HG03135 (cell line): ENCODE measurements around the gene SNX30.

Experiments
- ATAC-seq: cut with Tn5 transposase; IDR thresholded peaks from one replicate; pipeline ENCODE4 v1.9.1; 2021; ENCODE audit warnings: mild to moderate bottlenecking, moderate library complexity; ENCODE audit not compliant: unreplicated experiment

Gene SNX30

DNA sequence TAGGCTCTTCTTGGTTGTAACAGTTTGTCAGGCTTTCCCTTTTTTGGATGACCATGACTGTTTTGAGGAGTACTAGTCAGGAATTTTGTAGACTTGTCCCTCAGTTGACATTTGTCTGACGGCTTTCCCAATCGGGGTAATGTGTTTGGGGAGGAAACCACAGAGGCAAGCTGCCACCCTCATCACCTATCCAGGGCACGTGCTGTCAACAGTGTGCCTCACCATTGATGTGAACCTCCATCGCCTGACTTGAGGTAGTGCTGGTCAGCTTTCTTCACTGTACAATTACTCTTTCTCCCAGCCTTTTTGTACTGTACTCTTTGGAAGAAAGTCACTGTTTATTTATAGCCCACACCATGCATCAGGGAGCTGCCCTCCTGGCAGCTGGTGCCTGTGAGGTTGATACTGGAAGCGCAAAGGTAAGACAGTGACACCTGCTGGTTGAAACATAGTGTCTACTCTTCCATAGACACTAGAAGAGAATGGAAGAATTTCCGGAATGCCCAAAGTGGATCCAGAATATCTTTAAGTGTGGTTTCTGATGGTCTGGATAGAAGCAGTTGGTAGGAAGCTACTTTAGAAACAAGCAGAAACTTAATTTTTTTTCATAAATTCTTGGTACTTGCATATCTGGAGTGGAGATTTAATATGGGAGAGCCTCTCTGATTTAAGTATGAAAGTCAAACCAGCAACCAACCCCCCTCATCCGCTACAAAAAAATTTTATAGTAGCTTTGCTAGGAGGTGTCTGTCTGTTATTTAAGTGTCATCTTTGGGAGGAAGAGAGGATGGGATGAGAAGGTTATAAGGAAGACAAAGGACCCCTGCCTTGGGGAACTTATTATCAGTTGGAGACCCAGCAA is 69.3 kb downstream of the SNX30 start:
- no peak for ATAC-seq

GRCh38 chr9:112820881-112821280 is 70.3 kb downstream of the SNX30 start:
- ATAC-seq = no peak

- ATAC-seq = no peak
These were observed 72.1 kb downstream of the SNX30 start for GRCh38 chr9:112822618-112823017.

GRCh38 chr9:112823257-112823656 is 72.7 kb downstream of the SNX30 start:
- no peak for ATAC-seq

- ATAC-seq = no peak
These were observed 80.8 kb downstream of the SNX30 start for GRCh38 chr9:112831281-112831851.

DNA sequence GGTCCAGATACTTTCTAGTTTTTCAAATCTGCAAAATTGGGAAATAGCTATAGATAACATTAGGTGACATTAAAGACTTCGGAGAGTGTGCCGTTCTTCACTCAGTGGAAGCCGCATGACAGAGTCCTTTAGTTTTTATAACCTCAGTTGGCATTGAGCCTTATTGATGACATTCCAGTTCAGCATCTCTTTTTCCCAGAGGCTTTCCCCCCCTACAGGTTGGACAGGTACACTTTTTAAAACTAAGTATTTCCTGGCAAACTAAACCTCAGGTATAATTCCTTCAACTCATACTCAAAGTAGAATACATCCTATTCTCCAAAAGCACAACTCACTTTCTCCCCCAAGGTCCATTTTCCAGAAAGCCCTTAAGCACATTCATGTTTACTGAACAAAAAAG is 81.4 kb downstream of the SNX30 start:
- ATAC-seq = no peak

DNA sequence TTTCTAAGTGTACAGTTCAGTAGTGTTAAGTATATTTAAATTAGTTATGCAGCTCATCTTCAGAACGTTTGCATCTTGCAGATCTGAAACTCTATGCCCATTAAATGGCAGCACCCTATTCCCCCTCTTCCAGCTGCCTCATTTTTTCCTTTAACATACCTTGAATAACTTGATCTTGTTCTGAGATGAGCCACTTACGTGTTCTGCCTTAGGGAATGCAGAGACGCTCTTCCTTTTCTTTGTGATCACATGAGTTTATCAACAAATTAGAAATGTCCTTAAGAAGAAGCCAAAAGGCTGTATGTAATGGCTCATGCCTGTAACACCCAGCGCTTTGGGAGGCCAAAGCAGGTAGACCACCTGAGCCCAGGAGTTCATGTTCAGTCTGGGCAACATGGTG is 82.5 kb downstream of the SNX30 start:
- no peak for ATAC-seq

- no peak for ATAC-seq
These were observed 85.8 kb downstream of the SNX30 start for GRCh38 chr9:112836394-112836793.

DNA sequence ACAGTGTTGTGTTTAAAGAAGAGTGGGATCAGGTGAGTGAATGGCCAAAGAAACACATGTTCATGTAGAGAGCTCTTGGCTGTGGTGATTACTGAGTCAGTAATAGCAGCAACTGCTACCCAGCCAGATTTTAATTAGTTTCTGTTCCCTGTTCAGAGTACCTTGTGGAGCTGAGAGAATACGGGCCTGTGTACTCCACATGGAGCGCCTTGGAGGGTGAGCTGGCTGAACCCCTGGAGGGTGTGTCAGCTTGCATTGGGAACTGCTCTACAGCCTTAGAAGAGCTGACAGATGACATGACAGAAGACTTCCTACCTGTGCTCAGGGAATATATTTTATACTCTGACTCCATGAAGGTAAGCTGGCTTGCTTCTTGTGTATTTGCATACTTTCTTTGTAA is 87.8 kb downstream of the SNX30 start:
- ATAC-seq = no peak

DNA sequence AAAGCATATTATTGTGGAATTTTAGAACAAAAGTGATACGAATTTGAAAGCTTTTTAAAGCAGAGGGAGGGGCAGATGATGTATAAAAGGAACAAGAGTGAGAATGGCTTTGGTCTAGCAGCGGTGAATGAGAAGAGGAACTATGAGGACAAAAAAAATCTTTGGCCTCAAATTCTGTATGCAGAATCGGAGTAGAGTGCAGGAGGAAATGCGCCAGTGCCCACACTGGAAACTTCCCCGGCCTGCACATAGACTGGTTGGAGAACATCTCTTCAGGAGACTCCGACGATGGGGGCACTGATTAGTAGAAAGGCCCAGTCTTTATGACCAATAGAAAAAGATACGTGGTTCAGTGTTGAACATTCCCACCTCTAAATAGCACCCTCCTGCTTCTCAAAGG is 88.8 kb downstream of the SNX30 start:
- ATAC-seq = no peak

DNA sequence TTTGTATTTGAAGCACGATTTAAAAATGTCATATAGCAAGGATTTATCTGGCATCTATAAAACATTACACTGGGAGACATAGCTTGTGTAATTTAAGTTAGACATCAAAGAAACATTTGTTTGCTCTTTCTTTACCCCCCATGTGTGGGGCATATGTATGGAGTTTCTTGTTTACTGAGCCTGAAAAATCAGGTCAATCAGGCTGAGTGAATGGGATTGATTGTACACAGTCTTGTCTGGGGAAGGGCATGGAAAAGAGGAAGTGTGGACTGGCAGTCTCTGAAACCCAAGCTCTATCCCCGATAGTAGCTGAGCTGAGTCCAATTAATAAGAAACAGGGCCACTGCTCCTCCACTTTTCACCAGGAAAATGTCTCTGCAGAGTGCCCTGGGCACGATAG is 90.7 kb downstream of the SNX30 start:
- no peak for ATAC-seq

DNA sequence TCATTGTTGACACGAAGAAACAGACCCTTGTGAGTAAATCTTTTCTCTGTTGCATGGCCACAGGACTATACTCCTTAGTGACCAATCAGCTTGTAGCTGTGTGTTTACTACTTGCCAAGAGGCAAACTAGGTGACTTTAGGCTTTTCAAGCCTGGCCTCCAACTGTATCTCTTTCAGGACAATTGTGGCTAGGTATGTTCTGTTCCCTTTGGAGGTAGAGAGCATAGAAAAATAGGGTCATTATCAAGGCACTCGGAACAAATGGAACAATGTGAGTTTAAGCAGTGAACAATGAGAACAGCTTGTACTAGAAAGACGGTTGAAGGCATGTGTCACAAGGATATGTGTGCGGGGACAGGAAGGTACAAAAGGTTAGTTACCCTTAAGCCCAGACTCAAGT is 92.0 kb downstream of the SNX30 start:
- ATAC-seq = no peak

DNA sequence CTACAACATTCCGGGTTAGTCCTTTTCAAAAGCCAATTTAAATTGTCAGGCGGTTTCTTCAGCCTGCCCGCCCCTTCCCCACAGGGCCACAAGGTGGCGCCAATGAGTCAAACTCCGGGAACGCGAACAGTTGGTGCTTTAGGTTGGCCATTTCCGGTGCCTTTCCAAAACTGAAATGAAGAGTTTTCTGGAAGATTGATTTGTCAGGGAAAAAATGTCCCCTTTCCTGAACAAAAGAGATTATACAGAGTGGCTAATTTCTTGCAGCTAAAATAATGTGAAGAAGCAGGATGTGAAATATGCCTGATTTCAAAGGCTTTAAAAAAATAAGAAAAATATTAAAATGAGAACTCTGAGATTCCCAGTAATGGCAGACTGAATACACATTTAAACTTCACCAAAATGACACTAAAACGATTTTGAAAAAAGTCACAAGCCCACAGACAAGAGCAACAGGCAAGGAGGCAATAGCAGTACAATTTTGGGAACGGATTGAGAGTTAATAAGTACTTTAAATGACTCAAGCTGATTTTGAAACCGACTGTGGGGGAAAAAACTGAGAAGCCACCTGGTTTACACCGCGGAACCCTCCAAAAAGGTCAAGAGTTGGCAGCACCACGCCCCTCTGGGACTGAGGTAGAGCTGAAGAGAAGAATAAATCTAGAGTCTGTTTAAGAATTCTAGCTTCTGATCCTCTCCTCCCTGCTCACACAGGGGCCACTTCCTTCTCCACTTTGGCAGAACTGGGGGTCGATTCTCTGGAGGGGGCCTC is 94.4 kb downstream of the SNX30 start:
- ATAC-seq = peak; percentile 83

GRCh38 chr9:112846528-112847488 is 96.2 kb downstream of the SNX30 start:
- ATAC-seq = no peak

GRCh38 chr9:112848316-112849151 is 98.0 kb downstream of the SNX30 start:
- no peak for ATAC-seq

DNA sequence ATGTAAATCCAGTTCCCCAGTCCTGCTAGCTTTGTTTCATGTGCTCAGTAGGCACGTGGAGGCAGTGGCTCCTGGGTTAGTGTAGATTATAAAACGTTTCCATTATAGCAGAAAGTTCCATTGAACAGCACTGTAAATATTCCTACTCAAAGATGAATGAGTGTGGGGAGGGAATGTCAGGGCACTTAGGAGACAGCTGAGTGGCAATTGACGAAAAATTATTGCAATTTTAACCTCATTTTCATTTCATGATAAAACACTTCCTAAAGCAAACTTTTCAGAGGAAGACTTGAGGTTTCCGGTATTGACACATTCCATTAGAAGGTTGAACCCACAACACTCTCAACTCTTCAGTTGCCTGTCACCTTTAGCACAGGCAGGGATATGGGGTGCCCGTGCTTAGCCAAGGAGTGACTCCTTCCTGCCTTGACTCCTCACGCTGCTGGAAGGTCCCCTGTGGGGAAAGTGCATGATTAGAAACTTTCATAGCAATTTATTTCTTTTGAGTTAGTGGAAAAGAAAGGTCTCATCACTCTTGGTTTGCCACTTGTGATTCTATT is 98.9 kb downstream of the SNX30 start:
- no peak for ATAC-seq

DNA sequence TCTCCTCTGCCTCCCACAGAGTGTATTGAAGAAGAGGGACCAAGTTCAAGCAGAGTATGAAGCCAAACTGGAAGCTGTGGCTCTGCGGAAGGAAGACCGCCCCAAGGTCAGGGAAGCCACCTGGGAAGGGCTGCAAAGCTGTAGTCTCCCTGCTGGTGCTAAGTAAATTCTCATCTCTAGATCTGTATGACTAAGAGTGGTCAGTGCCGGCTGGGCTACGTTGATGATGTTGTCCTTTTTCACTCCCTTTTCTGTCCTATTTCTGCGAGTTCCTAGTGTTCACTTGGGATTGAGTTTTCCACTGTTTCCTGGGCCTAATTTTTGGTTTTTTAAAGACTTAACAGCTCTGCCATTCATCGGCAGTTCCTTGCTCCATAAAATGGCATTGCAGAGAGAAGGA is 100.3 kb downstream of the SNX30 start:
- ATAC-seq = no peak

DNA sequence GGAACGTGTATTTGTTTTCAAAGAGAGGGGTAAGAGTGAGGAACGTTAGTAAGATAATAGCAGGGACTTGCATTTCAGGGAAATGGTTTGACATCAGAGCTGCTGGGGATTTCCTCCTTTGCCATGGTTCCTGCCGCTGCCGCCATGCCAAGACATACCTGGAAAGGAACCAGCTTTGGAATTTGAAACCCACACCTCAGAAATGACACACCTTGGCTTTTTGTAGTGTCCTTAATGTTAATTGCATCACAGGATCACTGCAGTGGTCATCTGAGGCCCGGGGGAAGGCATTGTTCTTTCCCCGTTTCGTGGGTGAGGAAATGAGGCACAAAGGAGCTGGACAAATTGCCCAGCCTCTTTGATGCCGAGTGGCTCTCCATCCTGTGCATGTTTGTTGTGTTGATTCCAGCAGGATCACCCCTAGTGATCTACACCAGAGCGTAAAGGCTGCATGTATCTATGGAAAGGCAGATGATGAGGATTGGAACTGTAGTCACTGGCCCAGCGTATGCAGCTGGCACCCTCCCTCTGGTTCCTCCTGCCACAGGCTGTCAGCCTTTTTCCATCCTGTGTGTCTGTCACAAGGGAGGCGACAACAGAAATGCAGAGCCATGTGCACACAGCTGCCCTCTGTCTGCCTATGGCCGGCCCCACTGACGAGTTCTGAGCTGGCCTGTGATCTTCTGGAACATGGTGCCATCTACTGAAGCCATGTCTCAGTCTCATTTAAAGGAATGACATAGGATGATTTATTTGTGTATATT is 102.4 kb downstream of the SNX30 start:
- no peak for ATAC-seq
